Ovary (tissue), 9 donors: ENCODE results near the gene DEAF1. TPM values are rescaled to one million over a fixed set of nuclear protein-coding genes. Genes with fewer than 3 reads are reported as not detected.
"Not testable (repeated sequence)": the region's sequence is repeated elsewhere in the genome, so short reads cannot be mapped to it uniquely, and the experiment has no call there.

Source experiments
- DNase-seq, 5 donors: peaks; one replicate each; pipeline ENCODE4 v3.0.0-alpha.2; 2019 to 2020
- H3K27ac ChIP-seq, 2 donors: fragments of 200-600 bp; one replicate each; pipeline versions ENCODE4 v1.5.1 to v1.8.0; 2019 to 2022
- H3K27me3 ChIP-seq: fragments of 200-600 bp; one replicate; pipeline ENCODE4 v1.8.0; 2022
- H3K36me3 ChIP-seq: fragments of 200-600 bp; sonication (generic); one replicate; pipeline ENCODE4 v1.5.1; 2019
- H3K4me1 ChIP-seq: one replicate; pipeline ENCODE4 v1.8.1; 2013; ENCODE audit warnings: mild to moderate bottlenecking, moderate library complexity; ENCODE audit not compliant: insufficient read depth
- H3K4me3 ChIP-seq: fragments of 200-600 bp; sonication (generic); one replicate; pipeline ENCODE4 v1.5.1; 2017
- H3K9me3 ChIP-seq, 2 donors: fragments of 200-600 bp in 1 of 2; sonication (generic) in 1 of 2; one replicate each; pipeline versions ENCODE4 v1.5.1 to v1.8.1; 2013 to 2019; ENCODE audit warnings: mild to moderate bottlenecking in 1 of 2, moderate library complexity in 1 of 2
- CTCF ChIP-seq, 3 donors: fragments of 450-650 bp in 2 of 3; fragments of 200-600 bp in 1 of 3; IDR thresholded peaks; one replicate each; pipeline versions ENCODE4 v1.5.1 to v1.8.0; 2016 to 2022; ENCODE audit warnings: antibody characterized with exemption in 3 of 3, mild to moderate bottlenecking in 1 of 3
- EP300 ChIP-seq: sonication (generic); formaldehyde crosslinking; IDR thresholded peaks from one replicate; pipeline ENCODE4 v1.6.1; 2017; ENCODE audit warnings: antibody characterized with exemption
- POLR2A ChIP-seq: fragments of 450-650 bp; IDR thresholded peaks from one replicate; pipeline ENCODE4 v1.6.1; 2017; ENCODE audit warnings: antibody characterized with exemption, mild to moderate bottlenecking, moderate library complexity
- WGBS, 3 donors: extraction: QIAGEN DNeasy Blood & Tissue Kit in 1 of 3; methylation state at CpG; one replicate each; pipeline versions ENCODE4 v1.1.5 to v1.1.7; 2013 to 2017; 5-methylcytosine and 5-hydroxymethylcytosine counted together
- intact Hi-C, 4 donors: fragments of 100-400 bp; cut with DNase I; formaldehyde crosslinking; loops; one replicate each; pipeline versions ENCODE4 v1.11.0 to v1.15.1; 2022 to 2023
- polyA plus RNA-seq, 2 donors: library from polyadenylated mRNA; stranded (reverse); fragments of 200-250 nt in 1 of 2; fragments of 350-450 nt in 1 of 2; fragmentation: Illumina TruSeq in 1 of 2; extraction: RNeasy Lipid Tissue Mini Kit (QIAGEN cat#74804) in 1 of 2; gene quantifications; one replicate each; pipeline ENCODE4 v1.2.3, GENCODE V29; 2013 to 2014
- total RNA-seq, 7 donors: library from RNA; depleted of rRNA in 2 of 7; stranded (reverse); fragments of >200 nt in 2 of 7; fragmentation: NEBNext Ultra II Directional in 3 of 7; extraction: Animal tissue kit (Norgen Biotek cat#: 25700) in 3 of 7; gene quantifications; one replicate each; pipeline versions ENCODE4 v1.1.0 to v1.2.4, GENCODE V29; 2016 to 2023
- donor health status: DM: no; HTN: no; CAD: no; lungs with moderate emphysema.
- donor health status: DM: no; HTN: no; CAD: no.
- donor health status: Bipolar disorder and iron deficiency.
- donor health status: DM: yes; HTN: yes; CAD: no.
- donor health status: DM: no; HTN: no; CAD: no.
- donor health status: DM: yes; HTN: yes; CAD: no.

DEAF1 gene
- total and polyA plus RNA-seq, 9 donors = 10.2 to 43.4 (median 28.6) TPM

- Histone ChIP-seq H3K4me1 (no peaks in the 10 kb centered on the region), H3K4me3 (no peak overlapping the region), H3K27ac (no peak overlapping the region), H3K9me3 (no peaks in the 10 kb centered on the region), H3K27me3 (no peaks in the 10 kb centered on the region), H3K36me3 (no peaks in the 10 kb centered on the region)
- TF ChIP-seq POLR2A (no peak), CTCF (IDR thresholded peaks at IDR 0.05) (no peak), EP300 (no peak)
- WGBS, 3 donors = 35 to 41% (median 37%) methylated on average over 11 of the region's 11 CpGs
- DNase-seq = no peak
- intact Hi-C loops = no loop called here
These were observed 42.3 kb upstream of the DEAF1 start for GRCh38 chr11:737366-737765.

- H3K27me3 ChIP-seq, intact Hi-C loops, H3K4me1 ChIP-seq, H3K4me3 ChIP-seq, H3K27ac ChIP-seq, DNase-seq, H3K9me3 ChIP-seq, H3K36me3 ChIP-seq: not testable (repeated sequence)
- WGBS, 3 donors = 93 to 95% (median 94%) methylated on average over 18 to 26 of the region's 26 CpGs
These were observed 39.5 kb upstream of the DEAF1 start for GRCh38 chr11:734541-734940.

- no peaks in the 10 kb centered on the region for H3K9me3 ChIP-seq
- H3K4me3 ChIP-seq = no peak overlapping the region
- H3K27me3 ChIP-seq = no peaks in the 10 kb centered on the region
- intact Hi-C loops = no loop called here
- no peak for TF ChIP-seq CTCF (IDR thresholded peaks at IDR 0.05)
- no peak for TF ChIP-seq EP300
- no peak for TF ChIP-seq POLR2A
- no peak overlapping the region for H3K27ac ChIP-seq
- DNase-seq = no peak
- H3K4me1 ChIP-seq = peaks cover 4% of the 10 kb centered on the region
- H3K36me3 ChIP-seq = no peaks in the 10 kb centered on the region
- WGBS, 3 donors = 74 to 80% (median 76%) methylated on average over 20 of the region's 20 CpGs
These were observed 38.0 kb upstream of the DEAF1 start for GRCh38 chr11:733072-733471.

GRCh38 chr11:729492-730074, 34.6 kb upstream of the DEAF1 start:
- 59 to 65% (median 62%) methylated on average over 17 of the region's 17 CpGs for WGBS, 3 donors
- DNase-seq = no peak
- H3K27me3 ChIP-seq = no peaks in the 10 kb centered on the region
- no peaks in the 10 kb centered on the region for H3K36me3 ChIP-seq
- no peaks in the 10 kb centered on the region for H3K9me3 ChIP-seq
- no peak overlapping the region for H3K4me3 ChIP-seq
- peaks cover 17% of the 10 kb centered on the region for H3K4me1 ChIP-seq
- TF ChIP-seq POLR2A (no peak), EP300 (no peak), CTCF (IDR thresholded peaks at IDR 0.05) (no peak)
- intact Hi-C loops = loop anchor here in 3 of 4 donors (2.0 to 5.0 kb wide), 4 partner anchors 67 to 177 kb away; no protein-coding TSS in a partner anchor
- no peak overlapping the region for H3K27ac ChIP-seq

GRCh38 chr11:728901-729491, 34.0 kb upstream of the DEAF1 start:
- Histone ChIP-seq H3K36me3 (no peaks in the 10 kb centered on the region), H3K27me3 (no peaks in the 10 kb centered on the region), H3K9me3 (no peaks in the 10 kb centered on the region), H3K27ac (peak overlapping the region in 1 of 2 donors; percentile 39), H3K4me1 (peaks cover 17% of the 10 kb centered on the region), H3K4me3 (no peak overlapping the region)
- WGBS, 3 donors = 62 to 76% (median 70%) methylated on average over 14 to 15 of the region's 15 CpGs
- intact Hi-C loops = loop anchor here in 3 of 4 donors (2.0 to 5.0 kb wide), 4 partner anchors 67 to 177 kb away; no protein-coding TSS in a partner anchor
- no peak for TF ChIP-seq POLR2A
- no peak for TF ChIP-seq EP300
- no peak for TF ChIP-seq CTCF (IDR thresholded peaks at IDR 0.05)
- peak in 2 of 5 donors; percentile 27 to 41 for DNase-seq
